GM19395 (cell line): ENCODE measurements around the gene PDE1A.
A peak's percentile ranks its signal among the peaks of the same experiment; 100 is the strongest.

Experiments used
- ATAC-seq: cut with Tn5 transposase; IDR thresholded peaks from one replicate; pipeline ENCODE4 v1.9.1; 2021; ENCODE audit warnings: mild to moderate bottlenecking, moderate library complexity; ENCODE audit not compliant: unreplicated experiment

Gene PDE1A

GRCh38 chr2:182220998-182221397 is 205.8 kb downstream of the PDE1A start:
- no peak for ATAC-seq

DNA sequence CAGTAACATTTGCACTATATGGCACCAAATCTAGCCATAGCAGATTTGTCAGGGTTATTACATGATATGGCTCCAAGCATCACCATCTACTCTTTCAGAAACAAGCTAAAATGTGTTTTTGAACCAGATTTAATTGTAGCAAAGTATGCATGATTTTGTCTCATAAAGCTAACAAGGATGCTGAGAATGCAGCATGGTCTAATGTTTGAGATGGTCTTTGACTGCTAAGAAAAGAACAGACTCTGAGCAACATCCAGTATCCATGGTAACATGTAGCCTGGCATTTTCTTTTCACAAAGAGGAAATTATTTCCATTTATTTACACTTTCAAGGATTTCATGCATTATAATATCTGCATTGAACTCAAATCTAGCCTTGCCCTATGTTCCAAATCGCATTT is 206.5 kb downstream of the PDE1A start:
- no peak for ATAC-seq

DNA sequence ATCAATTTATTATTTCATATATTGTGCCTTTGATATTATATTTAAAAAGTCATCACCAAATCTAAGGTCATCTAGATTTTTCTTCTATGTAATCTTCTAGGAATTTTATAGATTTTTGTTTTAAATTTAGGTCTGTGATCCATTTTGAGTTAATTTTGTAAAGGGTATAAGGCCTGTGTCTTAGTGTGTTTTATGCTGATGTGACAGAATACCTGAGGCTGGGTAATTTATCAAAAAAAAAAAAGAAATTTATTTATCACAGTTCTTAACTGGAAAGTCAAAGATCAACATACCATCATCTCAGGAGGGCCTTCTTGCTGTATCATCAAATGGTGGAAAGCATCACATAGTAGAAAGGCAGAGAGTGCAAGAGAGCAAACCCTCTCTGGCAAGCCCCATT is 216.2 kb downstream of the PDE1A start:
- ATAC-seq = no peak

- ATAC-seq = no peak
Observed at GRCh38 chr2:182208421-182208820, 218.4 kb downstream of the PDE1A start.

GRCh38 chr2:182207049-182207746 is 219.6 kb downstream of the PDE1A start:
- ATAC-seq = peak; percentile 83

DNA sequence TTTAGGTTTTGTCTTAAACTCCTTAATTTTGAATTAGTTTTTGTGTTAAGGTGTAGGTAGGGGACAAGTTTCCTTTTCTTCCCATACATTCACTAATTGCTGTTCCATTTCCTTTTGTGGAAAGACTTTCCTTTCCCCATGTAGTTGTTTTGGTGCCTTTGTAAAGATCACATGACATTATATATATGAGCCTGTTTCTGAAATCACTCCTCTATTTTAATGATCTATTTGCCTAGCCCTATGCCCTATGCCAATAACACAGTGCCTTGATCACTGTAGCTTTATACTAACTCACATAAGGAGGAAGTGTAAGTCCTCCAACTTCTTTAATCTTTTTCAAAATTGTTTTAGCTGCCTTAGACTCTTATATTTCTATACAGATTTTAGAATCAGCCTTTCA is 229.3 kb downstream of the PDE1A start:
- ATAC-seq = no peak

- ATAC-seq = no peak
Observed at GRCh38 chr2:182193291-182193690, 233.5 kb downstream of the PDE1A start.

DNA sequence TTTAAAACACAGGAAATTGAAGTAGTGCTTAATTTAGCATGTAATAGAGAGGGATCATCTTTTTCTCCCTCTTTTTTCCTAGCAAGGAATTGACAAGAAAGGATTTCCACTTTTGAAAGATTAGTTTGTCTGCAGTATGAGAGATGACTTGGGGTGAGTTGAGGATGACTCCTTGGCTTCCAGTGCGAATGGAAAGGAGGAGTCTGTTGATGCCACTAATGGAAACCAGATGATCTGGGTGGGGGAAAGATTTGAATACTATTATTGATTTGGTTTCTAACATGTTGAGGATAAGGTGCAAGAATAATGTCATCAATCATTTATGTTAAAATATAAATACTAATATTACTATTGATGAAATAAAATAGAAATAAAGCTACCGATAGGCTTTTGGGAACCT is 235.8 kb downstream of the PDE1A start:
- ATAC-seq = no peak

DNA sequence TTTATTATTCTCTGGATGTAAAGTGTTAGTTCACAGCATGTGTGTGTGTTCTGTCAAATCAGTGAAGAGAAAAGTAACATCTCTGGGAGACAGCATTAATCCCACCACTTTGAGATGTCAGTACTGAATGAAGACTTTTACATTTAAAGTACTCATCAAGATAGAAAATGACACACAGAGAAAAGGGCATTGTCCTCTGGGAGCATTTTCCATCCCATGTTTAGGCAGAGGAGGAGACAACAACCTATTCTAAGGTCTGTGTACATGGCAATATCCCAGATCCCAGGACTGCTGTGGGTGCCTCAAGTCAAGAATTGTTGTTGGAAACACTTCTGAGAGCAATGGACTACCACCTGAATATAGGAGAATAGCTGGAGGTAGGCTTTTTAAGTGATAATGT is 239.7 kb downstream of the PDE1A start:
- no peak for ATAC-seq

- peak; percentile 84 for ATAC-seq
Observed at GRCh38 chr2:182186132-182186735, 240.6 kb downstream of the PDE1A start.

- ATAC-seq = no peak
Observed at GRCh38 chr2:182182436-182182835, 244.4 kb downstream of the PDE1A start.

GRCh38 chr2:182181381-182181780 is 245.5 kb downstream of the PDE1A start:
- ATAC-seq = no peak

DNA sequence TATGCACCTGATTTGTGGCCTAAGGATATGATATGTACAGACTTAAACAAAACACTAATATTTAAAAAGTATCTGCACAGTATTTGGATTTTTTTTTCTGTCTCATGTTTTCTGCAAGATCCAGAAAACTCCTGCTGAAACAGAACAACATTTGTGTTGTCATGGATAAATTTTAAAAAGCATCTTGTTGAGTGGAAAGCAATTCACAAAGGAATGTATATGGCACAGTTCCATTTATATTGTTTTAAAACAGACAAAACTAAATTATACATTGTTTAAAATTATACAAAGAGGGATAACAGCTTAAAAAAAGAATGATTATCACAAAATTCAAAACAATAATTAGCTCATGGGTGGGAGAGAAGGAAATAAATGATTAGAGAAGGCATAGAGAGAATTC is 247.7 kb downstream of the PDE1A start:
- ATAC-seq = no peak

GRCh38 chr2:182173944-182174622 is 252.8 kb downstream of the PDE1A start:
- no peak for ATAC-seq

GRCh38 chr2:182170341-182170740 is 256.5 kb downstream of the PDE1A start:
- ATAC-seq = no peak

- no peak for ATAC-seq
Observed at GRCh38 chr2:182167882-182168281, 259.0 kb downstream of the PDE1A start.

- ATAC-seq = no peak
Observed at GRCh38 chr2:182166841-182167240, 260.0 kb downstream of the PDE1A start.

GRCh38 chr2:182166406-182166805 is 260.4 kb downstream of the PDE1A start:
- ATAC-seq = no peak

- ATAC-seq = no peak
Observed at GRCh38 chr2:182165202-182165601, 261.6 kb downstream of the PDE1A start.

- ATAC-seq = no peak
Observed at GRCh38 chr2:182164686-182165085, 262.1 kb downstream of the PDE1A start.

DNA sequence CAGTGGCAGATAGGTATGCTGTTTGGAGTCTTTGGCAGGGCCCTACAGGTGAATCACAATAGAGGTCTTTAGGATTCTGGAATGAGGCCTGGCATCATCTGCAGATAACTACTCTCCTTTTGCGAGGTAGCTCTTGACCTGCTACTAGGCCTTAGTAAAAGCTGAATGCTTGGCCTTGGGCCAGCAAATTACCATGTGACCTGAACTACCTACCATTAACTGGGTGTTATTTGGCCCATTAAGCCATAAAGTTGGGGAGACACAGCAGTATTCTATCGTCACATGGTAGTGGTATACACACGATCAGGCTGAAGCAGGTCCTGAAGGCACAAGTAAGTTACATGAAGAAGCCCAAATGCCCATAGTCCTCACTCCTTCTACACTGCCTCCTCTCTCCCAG is 263.0 kb downstream of the PDE1A start:
- no peak for ATAC-seq

- no peak for ATAC-seq
Observed at GRCh38 chr2:182148344-182148743, 278.5 kb downstream of the PDE1A start.
